GM23338 (cell line): ENCODE measurements around the gene SOX10. TPM values are rescaled to one million over a fixed set of nuclear protein-coding genes. Genes with fewer than 3 reads are reported as not detected.
"Not testable (repeated sequence)": the region's sequence is repeated elsewhere in the genome, so short reads cannot be mapped to it uniquely, and the experiment has no call there.

Experiments
- ATAC-seq: fragments of 200-7000 bp; cut with Tn5 transposase; 3 replicates; pipeline ENCODE4 v1.9.1; 2020
- DNase-seq: peaks from one replicate; pipeline ENCODE4 v3.0.0-alpha.2; 2015; ENCODE audit warnings: low spot score
- H2AFZ ChIP-seq: fragments of 200-600 bp; sonication (generic); 2 replicates; pipeline ENCODE4 v1.8.0; 2016; ENCODE audit warnings: antibody characterized with exemption, mild to moderate bottlenecking, moderate library complexity
- H3F3A ChIP-seq: fragments of 200-600 bp; sonication (generic); replicated peaks from 2 replicates; pipeline ENCODE4 v1.8.0; 2017; ENCODE audit warnings: antibody characterized with exemption, mixed run types, low read depth
- H3K27ac ChIP-seq: fragments of 200-600 bp; sonication (generic); 2 replicates; pipeline ENCODE4 v1.6.1; 2016; ENCODE audit warnings: low read depth
- H3K27me3 ChIP-seq: fragments of 200-600 bp; sonication (generic); 2 replicates; pipeline ENCODE4 v1.8.0; 2016; ENCODE audit warnings: mild to moderate bottlenecking, mixed run types, moderate library complexity; ENCODE audit not compliant: insufficient read depth
- H3K36me3 ChIP-seq: fragments of 200-600 bp; sonication (generic); 2 replicates; pipeline ENCODE4 v1.8.0; 2016; ENCODE audit warnings: mild to moderate bottlenecking; ENCODE audit not compliant: insufficient read depth
- H3K4me1 ChIP-seq: fragments of 200-600 bp; sonication (generic); 2 replicates; pipeline ENCODE4 v1.8.0; 2016; ENCODE audit warnings: mild to moderate bottlenecking, moderate library complexity; ENCODE audit not compliant: insufficient read depth
- H3K4me2 ChIP-seq: fragments of 200-600 bp; sonication (generic); 2 replicates; pipeline ENCODE4 v1.7.1; 2017; ENCODE audit warnings: mixed run types
- H3K4me3 ChIP-seq: fragments of 200-600 bp; sonication (generic); 2 replicates; pipeline ENCODE4 v1.6.1; 2016; ENCODE audit warnings: mixed run types
- H3K79me2 ChIP-seq: fragments of 200-600 bp; sonication (generic); replicated peaks from 2 replicates; pipeline ENCODE4 v1.8.0; 2017; ENCODE audit warnings: mild to moderate bottlenecking; ENCODE audit not compliant: insufficient read depth
- H3K9me2 ChIP-seq: fragments of 200-600 bp; sonication (generic); 2 replicates; pipeline ENCODE4 v1.8.0; 2017; ENCODE audit not compliant: insufficient read depth
- H4K20me1 ChIP-seq: fragments of 200-600 bp; sonication (generic); replicated peaks from 2 replicates; pipeline ENCODE4 v1.8.0; 2017; ENCODE audit warnings: mild to moderate bottlenecking; ENCODE audit not compliant: insufficient read depth
- H3K27ac Mint-ChIP-seq: 2 replicates; pipeline ENCODE4 v1.8.0; 2020; ENCODE audit warnings: inconsistent platforms, mild to moderate bottlenecking, moderate library complexity, mixed read lengths
- H3K27me3 Mint-ChIP-seq: 3 replicates; pipeline ENCODE4 v1.8.0; 2022; ENCODE audit warnings: low read depth, mild to moderate bottlenecking, moderate library complexity, mixed read lengths, inconsistent platforms; ENCODE audit not compliant: insufficient read depth, poor library complexity
- H3K36me3 Mint-ChIP-seq: 3 replicates; pipeline ENCODE4 v1.8.0; 2021; ENCODE audit warnings: low read depth, mild to moderate bottlenecking, inconsistent platforms, moderate library complexity, mixed read lengths
- H3K4me1 Mint-ChIP-seq: 3 replicates; pipeline ENCODE4 v1.8.0; 2020; ENCODE audit warnings: mild to moderate bottlenecking, inconsistent platforms, mixed read lengths
- H3K4me3 Mint-ChIP-seq: 3 replicates; pipeline ENCODE4 v1.8.0; 2021; ENCODE audit warnings: moderate library complexity, mild to moderate bottlenecking, inconsistent platforms, mixed read lengths
- H3K9me3 Mint-ChIP-seq: 3 replicates; pipeline ENCODE4 v1.8.0; 2020; ENCODE audit warnings: moderate library complexity, mild to moderate bottlenecking, inconsistent platforms, mixed read lengths
- CREB1 ChIP-seq: fragments of 250-450 bp; sonication (Bioruptor Pico); IDR thresholded peaks from 2 replicates; pipeline ENCODE4 v1.5.0; 2020; ENCODE audit warnings: low read depth, mild to moderate bottlenecking, moderate library complexity
- EZH2 ChIP-seq: fragments of 200-600 bp; sonication (generic); IDR thresholded peaks from one replicate; pipeline ENCODE4 v1.8.0; 2017; ENCODE audit warnings: antibody characterized with exemption, mild to moderate bottlenecking, low read depth; ENCODE audit not compliant: unreplicated experiment
- JUNB ChIP-seq: IDR thresholded peaks from one replicate; pipeline ENCODE4 v1.6.1; 2016; ENCODE audit warnings: antibody characterized with exemption; ENCODE audit not compliant: unreplicated experiment
- NANOG ChIP-seq: IDR thresholded peaks from 2 replicates; pipeline ENCODE4 v1.6.1; 2016; ENCODE audit warnings: antibody characterized with exemption, borderline replicate concordance
- POLR2AphosphoS5 ChIP-seq: IDR thresholded peaks from 2 replicates; pipeline ENCODE4 v1.6.1; 2016; ENCODE audit warnings: antibody characterized with exemption, low read depth
- ZNF114 ChIP-seq: fragments of 250-450 bp; sonication (Bioruptor Pico); IDR thresholded peaks from 2 replicates; pipeline ENCODE4 v1.5.0; 2020; ENCODE audit warnings: mild to moderate bottlenecking, moderate library complexity
- polyA plus RNA-seq: library from polyadenylated mRNA; unstranded; fragments of >200 nt; fragmentation: Nextera tagmentation; extraction: Ambion mirVana; gene quantifications from 2 replicates; pipeline ENCODE4 v1.2.1, GENCODE V29; 2016
- total RNA-seq: library from RNA; depleted of rRNA; stranded (reverse); fragments of >200 nt; shearing (Covaris generic); gene quantifications from 2 replicates; pipeline ENCODE4 v1.2.3, GENCODE V29; 2014
- TF ChIP-seq, protein P1 (sequence below): IDR thresholded peaks from 2 replicates; pipeline ENCODE4 v1.6.1; 2016; ENCODE audit warnings: antibody characterized with exemption
- TF ChIP-seq, protein P2 (sequence below): IDR thresholded peaks from one replicate; pipeline ENCODE4 v1.6.1; 2018; ENCODE audit warnings: antibody characterized with exemption; ENCODE audit not compliant: unreplicated experiment
- TF ChIP-seq, protein P3 (sequence below): fragments of 250-450 bp; sonication (Bioruptor Pico); IDR thresholded peaks from 2 replicates; pipeline ENCODE4 v1.5.0; 2020; ENCODE audit warnings: mild to moderate bottlenecking, moderate library complexity

The SOX10 gene
- total and polyA plus RNA-seq, 2 experiments from 2014 or later = 1.1 to 2.1 TPM

DNA sequence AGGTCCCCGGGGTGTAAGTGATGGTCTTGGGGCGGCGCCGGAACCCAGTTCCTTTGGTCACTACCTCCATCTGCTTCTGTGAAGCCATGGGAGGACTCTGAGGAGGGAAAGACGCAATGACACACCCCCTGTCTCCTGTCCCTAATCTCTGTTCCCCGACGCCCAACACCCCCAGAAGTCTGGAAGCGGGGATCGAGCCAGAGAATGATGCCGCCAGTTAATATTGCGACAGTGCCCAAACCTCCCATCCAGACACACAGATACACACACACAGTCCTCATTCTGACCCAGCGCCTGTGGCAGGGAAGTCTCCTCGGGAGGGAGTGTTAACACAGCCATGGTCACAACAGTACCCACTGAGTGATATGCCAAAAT lies 31.3 kb downstream of the SOX10 start (continued):
- TF ChIP-seq, protein P1, sequence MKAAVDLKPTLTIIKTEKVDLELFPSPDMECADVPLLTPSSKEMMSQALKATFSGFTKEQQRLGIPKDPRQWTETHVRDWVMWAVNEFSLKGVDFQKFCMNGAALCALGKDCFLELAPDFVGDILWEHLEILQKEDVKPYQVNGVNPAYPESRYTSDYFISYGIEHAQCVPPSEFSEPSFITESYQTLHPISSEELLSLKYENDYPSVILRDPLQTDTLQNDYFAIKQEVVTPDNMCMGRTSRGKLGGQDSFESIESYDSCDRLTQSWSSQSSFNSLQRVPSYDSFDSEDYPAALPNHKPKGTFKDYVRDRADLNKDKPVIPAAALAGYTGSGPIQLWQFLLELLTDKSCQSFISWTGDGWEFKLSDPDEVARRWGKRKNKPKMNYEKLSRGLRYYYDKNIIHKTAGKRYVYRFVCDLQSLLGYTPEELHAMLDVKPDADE = no peak
- TF ChIP-seq NANOG (no peak), ZNF114 (no peak), POLR2AphosphoS5 (no peak), CREB1 (CRISPR knock-in tag) (no peak)
- TF ChIP-seq, protein P2, sequence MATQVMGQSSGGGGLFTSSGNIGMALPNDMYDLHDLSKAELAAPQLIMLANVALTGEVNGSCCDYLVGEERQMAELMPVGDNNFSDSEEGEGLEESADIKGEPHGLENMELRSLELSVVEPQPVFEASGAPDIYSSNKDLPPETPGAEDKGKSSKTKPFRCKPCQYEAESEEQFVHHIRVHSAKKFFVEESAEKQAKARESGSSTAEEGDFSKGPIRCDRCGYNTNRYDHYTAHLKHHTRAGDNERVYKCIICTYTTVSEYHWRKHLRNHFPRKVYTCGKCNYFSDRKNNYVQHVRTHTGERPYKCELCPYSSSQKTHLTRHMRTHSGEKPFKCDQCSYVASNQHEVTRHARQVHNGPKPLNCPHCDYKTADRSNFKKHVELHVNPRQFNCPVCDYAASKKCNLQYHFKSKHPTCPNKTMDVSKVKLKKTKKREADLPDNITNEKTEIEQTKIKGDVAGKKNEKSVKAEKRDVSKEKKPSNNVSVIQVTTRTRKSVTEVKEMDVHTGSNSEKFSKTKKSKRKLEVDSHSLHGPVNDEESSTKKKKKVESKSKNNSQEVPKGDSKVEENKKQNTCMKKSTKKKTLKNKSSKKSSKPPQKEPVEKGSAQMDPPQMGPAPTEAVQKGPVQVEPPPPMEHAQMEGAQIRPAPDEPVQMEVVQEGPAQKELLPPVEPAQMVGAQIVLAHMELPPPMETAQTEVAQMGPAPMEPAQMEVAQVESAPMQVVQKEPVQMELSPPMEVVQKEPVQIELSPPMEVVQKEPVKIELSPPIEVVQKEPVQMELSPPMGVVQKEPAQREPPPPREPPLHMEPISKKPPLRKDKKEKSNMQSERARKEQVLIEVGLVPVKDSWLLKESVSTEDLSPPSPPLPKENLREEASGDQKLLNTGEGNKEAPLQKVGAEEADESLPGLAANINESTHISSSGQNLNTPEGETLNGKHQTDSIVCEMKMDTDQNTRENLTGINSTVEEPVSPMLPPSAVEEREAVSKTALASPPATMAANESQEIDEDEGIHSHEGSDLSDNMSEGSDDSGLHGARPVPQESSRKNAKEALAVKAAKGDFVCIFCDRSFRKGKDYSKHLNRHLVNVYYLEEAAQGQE = no peak

DNA sequence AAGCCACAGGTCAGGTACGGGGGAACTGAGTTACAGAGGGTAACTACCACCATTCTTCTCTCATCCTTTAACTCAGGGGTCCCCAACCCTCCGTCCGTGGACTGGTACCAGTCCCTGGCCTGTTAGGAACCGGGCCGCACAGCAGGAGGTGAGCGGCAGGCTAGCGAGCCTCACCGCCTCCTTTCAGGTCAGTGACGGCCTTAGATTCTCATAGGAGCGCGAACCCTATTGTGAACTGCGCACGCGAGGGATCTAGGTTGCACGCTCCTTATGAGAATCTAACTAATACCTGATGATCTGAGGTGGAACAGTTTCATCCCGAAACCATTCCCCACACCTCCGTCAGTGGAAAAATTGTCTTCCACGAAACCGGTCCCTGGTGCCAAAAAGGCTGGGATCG lies 31.7 kb downstream of the SOX10 start:
- H3K9me3 Mint-ChIP-seq, H3K27ac Mint-ChIP-seq, H3K9me2 ChIP-seq, DNase-seq, H4K20me1 ChIP-seq, H3F3A ChIP-seq, H3K27ac ChIP-seq, H3K36me3 ChIP-seq: not testable (repeated sequence)
- Histone ChIP-seq H3K4me3 (peak overlapping the region; percentile 98), H2AFZ (peak overlapping the region; percentile 91), H3K79me2 (peaks cover 35% of the 10 kb centered on the region), H3K4me1 (peaks cover 14% of the 10 kb centered on the region), H3K27me3 (peaks cover 13% of the 10 kb centered on the region), H3K4me2 (peak overlapping the region; percentile 93)
- Mint-ChIP-seq H3K36me3 (peaks cover 12% of the 10 kb centered on the region), H3K4me3 (peak overlapping the region; percentile 99), H3K27me3 (peaks cover 21% of the 10 kb centered on the region), H3K4me1 (peaks cover 15% of the 10 kb centered on the region)
- peak; percentile 26 for ATAC-seq

DNA sequence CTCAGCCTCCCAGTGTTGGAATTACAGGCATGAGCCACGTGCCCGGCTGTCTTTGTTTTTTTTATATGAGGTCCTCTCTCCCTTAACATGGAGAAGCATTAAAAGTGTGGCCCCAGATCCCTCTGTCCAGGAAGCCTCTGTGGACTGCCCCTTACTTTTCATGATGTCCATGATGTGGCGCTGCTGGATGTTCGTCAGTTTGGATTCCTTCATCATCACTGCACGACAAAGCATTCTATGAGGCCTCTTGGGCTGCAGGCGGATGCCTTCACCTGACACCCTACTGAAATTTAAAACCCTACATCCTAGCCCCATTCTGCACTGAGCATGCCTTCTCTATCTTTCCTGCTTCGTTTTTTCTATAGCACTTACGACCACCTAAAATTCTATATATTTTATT lies 33.0 kb downstream of the SOX10 start:
- Mint-ChIP-seq H3K27ac (no peak overlapping the region), H3K4me3 (no peak overlapping the region; the same call in 2 of the 3 replicates)
- TF ChIP-seq POLR2AphosphoS5 = no peak
- TF ChIP-seq NANOG = no peak
- peak; percentile 82 for TF ChIP-seq CREB1 (CRISPR knock-in tag)
- TF ChIP-seq JUNB = no peak
- TF ChIP-seq EZH2 = no peak
- TF ChIP-seq, protein P3, sequence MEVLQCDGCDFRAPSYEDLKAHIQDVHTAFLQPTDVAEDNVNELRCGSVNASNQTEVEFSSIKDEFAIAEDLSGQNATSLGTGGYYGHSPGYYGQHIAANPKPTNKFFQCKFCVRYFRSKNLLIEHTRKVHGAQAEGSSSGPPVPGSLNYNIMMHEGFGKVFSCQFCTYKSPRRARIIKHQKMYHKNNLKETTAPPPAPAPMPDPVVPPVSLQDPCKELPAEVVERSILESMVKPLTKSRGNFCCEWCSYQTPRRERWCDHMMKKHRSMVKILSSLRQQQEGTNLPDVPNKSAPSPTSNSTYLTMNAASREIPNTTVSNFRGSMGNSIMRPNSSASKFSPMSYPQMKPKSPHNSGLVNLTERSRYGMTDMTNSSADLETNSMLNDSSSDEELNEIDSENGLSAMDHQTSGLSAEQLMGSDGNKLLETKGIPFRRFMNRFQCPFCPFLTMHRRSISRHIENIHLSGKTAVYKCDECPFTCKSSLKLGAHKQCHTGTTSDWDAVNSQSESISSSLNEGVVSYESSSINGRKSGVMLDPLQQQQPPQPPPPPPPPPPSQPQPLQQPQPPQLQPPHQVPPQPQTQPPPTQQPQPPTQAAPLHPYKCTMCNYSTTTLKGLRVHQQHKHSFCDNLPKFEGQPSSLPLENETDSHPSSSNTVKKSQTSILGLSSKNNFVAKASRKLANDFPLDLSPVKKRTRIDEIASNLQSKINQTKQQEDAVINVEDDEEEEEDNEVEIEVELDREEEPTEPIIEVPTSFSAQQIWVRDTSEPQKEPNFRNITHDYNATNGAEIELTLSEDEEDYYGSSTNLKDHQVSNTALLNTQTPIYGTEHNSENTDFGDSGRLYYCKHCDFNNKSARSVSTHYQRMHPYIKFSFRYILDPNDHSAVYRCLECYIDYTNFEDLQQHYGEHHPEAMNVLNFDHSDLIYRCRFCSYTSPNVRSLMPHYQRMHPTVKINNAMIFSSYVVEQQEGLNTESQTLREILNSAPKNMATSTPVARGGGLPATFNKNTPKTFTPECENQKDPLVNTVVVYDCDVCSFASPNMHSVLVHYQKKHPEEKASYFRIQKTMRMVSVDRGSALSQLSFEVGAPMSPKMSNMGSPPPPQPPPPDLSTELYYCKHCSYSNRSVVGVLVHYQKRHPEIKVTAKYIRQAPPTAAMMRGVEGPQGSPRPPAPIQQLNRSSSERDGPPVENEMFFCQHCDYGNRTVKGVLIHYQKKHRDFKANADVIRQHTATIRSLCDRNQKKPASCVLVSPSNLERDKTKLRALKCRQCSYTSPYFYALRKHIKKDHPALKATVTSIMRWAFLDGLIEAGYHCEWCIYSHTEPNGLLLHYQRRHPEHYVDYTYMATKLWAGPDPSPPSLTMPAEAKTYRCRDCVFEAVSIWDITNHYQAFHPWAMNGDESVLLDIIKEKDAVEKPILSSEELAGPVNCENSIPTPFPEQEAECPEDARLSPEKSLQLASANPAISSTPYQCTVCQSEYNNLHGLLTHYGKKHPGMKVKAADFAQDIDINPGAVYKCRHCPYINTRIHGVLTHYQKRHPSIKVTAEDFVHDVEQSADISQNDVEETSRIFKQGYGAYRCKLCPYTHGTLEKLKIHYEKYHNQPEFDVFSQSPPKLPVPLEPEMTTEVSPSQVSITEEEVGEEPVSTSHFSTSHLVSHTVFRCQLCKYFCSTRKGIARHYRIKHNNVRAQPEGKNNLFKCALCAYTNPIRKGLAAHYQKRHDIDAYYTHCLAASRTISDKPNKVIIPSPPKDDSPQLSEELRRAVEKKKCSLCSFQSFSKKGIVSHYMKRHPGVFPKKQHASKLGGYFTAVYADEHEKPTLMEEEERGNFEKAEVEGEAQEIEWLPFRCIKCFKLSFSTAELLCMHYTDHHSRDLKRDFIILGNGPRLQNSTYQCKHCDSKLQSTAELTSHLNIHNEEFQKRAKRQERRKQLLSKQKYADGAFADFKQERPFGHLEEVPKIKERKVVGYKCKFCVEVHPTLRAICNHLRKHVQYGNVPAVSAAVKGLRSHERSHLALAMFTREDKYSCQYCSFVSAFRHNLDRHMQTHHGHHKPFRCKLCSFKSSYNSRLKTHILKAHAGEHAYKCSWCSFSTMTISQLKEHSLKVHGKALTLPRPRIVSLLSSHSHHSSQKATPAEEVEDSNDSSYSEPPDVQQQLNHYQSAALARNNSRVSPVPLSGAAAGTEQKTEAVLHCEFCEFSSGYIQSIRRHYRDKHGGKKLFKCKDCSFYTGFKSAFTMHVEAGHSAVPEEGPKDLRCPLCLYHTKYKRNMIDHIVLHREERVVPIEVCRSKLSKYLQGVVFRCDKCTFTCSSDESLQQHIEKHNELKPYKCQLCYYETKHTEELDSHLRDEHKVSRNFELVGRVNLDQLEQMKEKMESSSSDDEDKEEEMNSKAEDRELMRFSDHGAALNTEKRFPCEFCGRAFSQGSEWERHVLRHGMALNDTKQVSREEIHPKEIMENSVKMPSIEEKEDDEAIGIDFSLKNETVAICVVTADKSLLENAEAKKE (CRISPR knock-in tag) = no peak

More for the DNA sequence above, 33.0 kb downstream of the SOX10 start:
- Histone ChIP-seq H3K4me3 (no peak overlapping the region), H3K27ac (no peak overlapping the region), H3K9me2 (no peaks in the 10 kb centered on the region), H3K79me2 (peaks cover 28% of the 10 kb centered on the region), H3F3A (0 out of 2 replicates have a peak, but pooled peaks cover 2% of the 10 kb centered on the region), H3K27me3 (peaks cover 13% of the 10 kb centered on the region), H3K4me1 (peaks cover 14% of the 10 kb centered on the region), H3K36me3 (no peaks in the 10 kb centered on the region), H2AFZ (no peak overlapping the region), H4K20me1 (no peaks in the 10 kb centered on the region; the same call in 1 of the 2 replicates), H3K4me2 (no peak overlapping the region)
- H3K9me3 Mint-ChIP-seq = no peaks in the 10 kb centered on the region
- no peaks in the 10 kb centered on the region; the same call in 2 of the 3 replicates for H3K36me3 Mint-ChIP-seq
- ATAC-seq (peak; percentile 9; the same call in 2 of the 3 replicates), DNase-seq (peak; percentile 79)
- peaks cover 24% of the 10 kb centered on the region for H3K27me3 Mint-ChIP-seq
- peaks cover 15% of the 10 kb centered on the region for H3K4me1 Mint-ChIP-seq
